Left lung (tissue), 10 donors: Measurements from ENCODE around the gene MAMDC4. TPM values are rescaled to one million over a fixed set of nuclear protein-coding genes. Genes with fewer than 3 reads are reported as not detected.

ENCODE experiments used
- ATAC-seq: fragments of 200-7000 bp; cut with Tn5 transposase; one replicate; pipeline ENCODE4 v1.9.1; 2020; ENCODE audit warnings: moderate library complexity
- DNase-seq, 4 donors: peaks; one replicate each; pipeline ENCODE4 v3.0.0-alpha.2; 2013 to 2020
- H3K27ac ChIP-seq, 2 donors: fragments of 200-600 bp; sonication (generic) in 1 of 2; one replicate each; pipeline versions ENCODE4 v1.5.0 to v1.8.0; 2020 to 2021
- H3K27me3 ChIP-seq, 2 donors: fragments of 200-600 bp; sonication (generic) in 1 of 2; one replicate each; pipeline versions ENCODE4 v1.5.0 to v1.8.0; 2020 to 2021
- H3K36me3 ChIP-seq, 2 donors: fragments of 200-600 bp; sonication (generic) in 1 of 2; one replicate each; pipeline versions ENCODE4 v1.5.0 to v1.8.0; 2020 to 2021
- H3K4me1 ChIP-seq, 2 donors: fragments of 200-600 bp; one replicate each; pipeline ENCODE4 v1.8.0; 2021
- H3K4me3 ChIP-seq, 2 donors: fragments of 200-600 bp; sonication (generic) in 1 of 2; one replicate each; pipeline versions ENCODE4 v1.5.0 to v1.8.0; 2020 to 2021; ENCODE audit warnings: mild to moderate bottlenecking in 1 of 2
- H3K9me3 ChIP-seq, 2 donors: fragments of 200-600 bp; sonication (generic) in 1 of 2; one replicate each; pipeline versions ENCODE4 v1.5.0 to v1.8.0; 2020 to 2021
- CTCF ChIP-seq, 2 donors: fragments of 200-600 bp; sonication (generic) in 1 of 2; IDR thresholded peaks; one replicate each; pipeline versions ENCODE4 v1.5.0 to v1.8.0; 2021; ENCODE audit warnings: antibody characterized with exemption in 2 of 2
- intact Hi-C, 2 donors: fragments of 100-400 bp; cut with DNase I; formaldehyde crosslinking; loops; one replicate each; pipeline versions ENCODE4 v1.11.2 to v1.14.2; 2022
- polyA plus RNA-seq, 6 donors: library from polyadenylated mRNA; unstranded; fragments of 120-200 nt; gene quantifications; one replicate each; pipeline ENCODE4 v1.2.1, GENCODE V29; 2013; ENCODE audit not compliant: insufficient read length in 6 of 6
- total RNA-seq, 2 donors: library from RNA; stranded (reverse); fragmentation: NEBNext Ultra II Directional; extraction: Animal tissue kit (Norgen Biotek cat#: 25700); gene quantifications; one replicate each; pipeline ENCODE4 v1.2.1, GENCODE V29; 2021
- donor health status: DM: no; HTN: yes; CAD: no.
- donor health status: DM: no; HTN: no; CAD: no.

Gene MAMDC4
- total and polyA plus RNA-seq, 8 donors, result 5.3 to 16.0 (median 8.8) TPM

GRCh38 chr9:136825295-136826187 lies 26.6 kb upstream of the MAMDC4 start:
- TF ChIP-seq CTCF (IDR thresholded peaks at IDR 0.05), result no peak
- intact Hi-C loops, result no loop called here
- Histone ChIP-seq H3K27ac (no peak overlapping the region), H3K27me3 (peaks cover 0 to 7% of the 10 kb centered on the region in 2 donors), H3K4me1 (peaks cover 0 to 16% of the 10 kb centered on the region in 2 donors), H3K4me3 (no peak overlapping the region), H3K36me3 (peaks cover 0 to 77% of the 10 kb centered on the region in 2 donors), H3K9me3 (no peaks in the 10 kb centered on the region)
- DNase-seq (peak in 1 of 4 donors; percentile 72), ATAC-seq (no peak)

- no peak overlapping the region for H3K27ac ChIP-seq
- ATAC-seq (no peak), DNase-seq (peak in 1 of 4 donors; percentile 44)
- intact Hi-C loops, result no loop called here
- H3K9me3 ChIP-seq, result no peaks in the 10 kb centered on the region
- H3K27me3 ChIP-seq, result peaks cover 0 to 6% of the 10 kb centered on the region in 2 donors
- peaks cover 0 to 83% of the 10 kb centered on the region in 2 donors for H3K36me3 ChIP-seq
- H3K4me3 ChIP-seq, result no peak overlapping the region
- peaks cover 0 to 10% of the 10 kb centered on the region in 2 donors for H3K4me1 ChIP-seq
- no peak for TF ChIP-seq CTCF (IDR thresholded peaks at IDR 0.05)
Measured at GRCh38 chr9:136826188-136826541, 26.0 kb upstream of the MAMDC4 start.

GRCh38 chr9:136826703-136827582 lies 25.2 kb upstream of the MAMDC4 start:
- Histone ChIP-seq H3K27me3 (no peaks in the 10 kb centered on the region), H3K27ac (no peak overlapping the region), H3K4me1 (peaks cover 0 to 2% of the 10 kb centered on the region in 2 donors), H3K36me3 (peaks cover 0 to 91% of the 10 kb centered on the region in 2 donors), H3K9me3 (no peaks in the 10 kb centered on the region), H3K4me3 (no peak overlapping the region)
- DNase-seq, result peak in 1 of 4 donors; percentile 53
- no peak for TF ChIP-seq CTCF (IDR thresholded peaks at IDR 0.05)
- no peak for ATAC-seq
- intact Hi-C loops, result no loop called here

GRCh38 chr9:136827794-136828473 lies 24.2 kb upstream of the MAMDC4 start:
- H3K4me1 ChIP-seq, result no peaks in the 10 kb centered on the region
- ATAC-seq (no peak), DNase-seq (peak in 1 of 4 donors; percentile 64)
- H3K36me3 ChIP-seq, result peaks cover 0 to 100% of the 10 kb centered on the region in 2 donors
- H3K4me3 ChIP-seq, result no peak overlapping the region
- intact Hi-C loops, result no loop called here
- no peaks in the 10 kb centered on the region for H3K9me3 ChIP-seq
- H3K27me3 ChIP-seq, result no peaks in the 10 kb centered on the region
- H3K27ac ChIP-seq, result no peak overlapping the region
- no peak for TF ChIP-seq CTCF (IDR thresholded peaks at IDR 0.05)
